ENCODE measurements around the gene P2RX1.
"Not testable (repeated sequence)": the region's sequence is repeated elsewhere in the genome, so short reads cannot be mapped to it uniquely, and the experiment has no call there.

The P2RX1 gene

GRCh38 chr17:3951003-3951402, 34.7 kb upstream of the P2RX1 start:
- DNase-seq, result no peak

- DNase-seq, result no peak
Measured at GRCh38 chr17:3950584-3950983, 34.3 kb upstream of the P2RX1 start.

- no peak for DNase-seq
Measured at GRCh38 chr17:3949418-3949817, 33.2 kb upstream of the P2RX1 start.

- DNase-seq, result not testable (repeated sequence)
Measured at GRCh38 chr17:3948551-3948950, 32.3 kb upstream of the P2RX1 start.

- DNase-seq, result no peak
Measured at GRCh38 chr17:3947318-3947810, 31.1 kb upstream of the P2RX1 start.

GRCh38 chr17:3946711-3947235, 30.5 kb upstream of the P2RX1 start:
- no peak for DNase-seq

- DNase-seq, result no peak
Measured at GRCh38 chr17:3944485-3945388, 28.5 kb upstream of the P2RX1 start.

GRCh38 chr17:3943240-3943891, 27.1 kb upstream of the P2RX1 start:
- no peak for DNase-seq

GRCh38 chr17:3940965-3941698, 24.9 kb upstream of the P2RX1 start:
- no peak for DNase-seq

GRCh38 chr17:3937359-3937758, 21.1 kb upstream of the P2RX1 start:
- no peak for DNase-seq

GRCh38 chr17:3935825-3936355, 19.6 kb upstream of the P2RX1 start:
- DNase-seq, result no peak

GRCh38 chr17:3935140-3935542, 18.9 kb upstream of the P2RX1 start:
- peak; percentile 65 for DNase-seq

- DNase-seq, result no peak
Measured at GRCh38 chr17:3929764-3930163, 13.5 kb upstream of the P2RX1 start.

GRCh38 chr17:3929181-3929580, 12.9 kb upstream of the P2RX1 start:
- no peak for DNase-seq

GRCh38 chr17:3928406-3928805, 12.1 kb upstream of the P2RX1 start:
- no peak for DNase-seq

- DNase-seq, result no peak
Measured at GRCh38 chr17:3927628-3928340, 11.5 kb upstream of the P2RX1 start.

- no peak for DNase-seq
Measured at GRCh38 chr17:3926860-3927627, 10.8 kb upstream of the P2RX1 start.

GRCh38 chr17:3925684-3926485, 9.6 kb upstream of the P2RX1 start:
- no peak for DNase-seq

GRCh38 chr17:3924512-3925350, 8.5 kb upstream of the P2RX1 start:
- no peak for DNase-seq
